NCI-H1436 (cell line): ENCODE results near the gene ASIC2.
"Not testable (repeated sequence)": the region's sequence is repeated elsewhere in the genome, so short reads cannot be mapped to it uniquely, and the experiment has no call there.

Source experiments
- DNase-seq: peaks from one replicate; lab custom pipeline; 2025; lab: John Stamatoyannopoulos, UW

Gene ASIC2

GRCh38 chr17:32981611-32982010, 311.5 kb downstream of the ASIC2 start:
- DNase-seq = not testable (repeated sequence)

- DNase-seq = no peak
Observed at GRCh38 chr17:32980230-32980629, 312.9 kb downstream of the ASIC2 start.

- no peak for DNase-seq
Observed at GRCh38 chr17:32976605-32977004, 316.5 kb downstream of the ASIC2 start.

- DNase-seq = no peak
Observed at GRCh38 chr17:32976131-32976530, 317.0 kb downstream of the ASIC2 start.

- no peak for DNase-seq
Observed at GRCh38 chr17:32971171-32971570, 321.9 kb downstream of the ASIC2 start.

- DNase-seq = no peak
Observed at GRCh38 chr17:32970281-32970680, 322.8 kb downstream of the ASIC2 start.

- not testable (repeated sequence) for DNase-seq
Observed at GRCh38 chr17:32969231-32969630, 323.9 kb downstream of the ASIC2 start.

GRCh38 chr17:32964541-32964940, 328.6 kb downstream of the ASIC2 start:
- DNase-seq = no peak
